Vagina (tissue), 2 donors: ENCODE data around the gene TEKT3. TPM values are rescaled to one million over a fixed set of nuclear protein-coding genes. Genes with fewer than 3 reads are reported as not detected.

ENCODE experiments used
- DNase-seq, 2 donors: peaks; one replicate each; pipeline ENCODE4 v3.0.0-alpha.2; 2017; ENCODE audit errors: extremely low spot score in 2 of 2
- H3K27ac ChIP-seq: fragments of 200-600 bp; sonication (generic); one replicate; pipeline ENCODE4 v1.5.1; 2019
- H3K27me3 ChIP-seq: fragments of 200-600 bp; sonication (generic); one replicate; pipeline ENCODE4 v1.5.1; 2019
- H3K36me3 ChIP-seq, 2 donors: fragments of 200-600 bp; sonication (generic); one replicate each; pipeline ENCODE4 v1.5.1; 2017 to 2019
- H3K4me1 ChIP-seq: fragments of 200-600 bp; sonication (generic); one replicate; pipeline ENCODE4 v1.5.1; 2019
- H3K4me3 ChIP-seq, 2 donors: fragments of 200-600 bp; sonication (generic); 1 replicate in 1 of 2; 2 replicates in 1 of 2; pipeline ENCODE4 v1.5.1; 2016 to 2019
- H3K9me3 ChIP-seq: fragments of 200-600 bp; sonication (generic); one replicate; pipeline ENCODE4 v1.5.1; 2019
- CTCF ChIP-seq, 3 experiments: fragments of 450-650 bp in 2 of 3; fragments of 200-600 bp in 1 of 3; sonication (generic) in 1 of 3; IDR thresholded peaks; one replicate each; pipeline ENCODE4 v1.5.1; 2017 to 2019; ENCODE audit warnings: antibody characterized with exemption in 3 of 3, mild to moderate bottlenecking in 2 of 3, moderate library complexity in 2 of 3
- POLR2A ChIP-seq, 2 donors: fragments of 450-650 bp; IDR thresholded peaks; one replicate each; pipeline ENCODE4 v1.6.1; 2017; ENCODE audit warnings: antibody characterized with exemption in 2 of 2, mild to moderate bottlenecking in 2 of 2, moderate library complexity in 2 of 2
- POLR2AphosphoS5 ChIP-seq, 2 donors: sonication (generic); formaldehyde crosslinking; IDR thresholded peaks; one replicate each; pipeline ENCODE4 v1.9.0; 2017; ENCODE audit warnings: antibody characterized with exemption in 2 of 2, mild to moderate bottlenecking in 2 of 2, low read depth in 1 of 2; ENCODE audit not compliant: insufficient read depth in 1 of 2
- intact Hi-C: fragments of 100-400 bp; cut with DNase I; formaldehyde crosslinking; loops from one replicate; pipeline ENCODE4 v1.15.1; 2023
- total RNA-seq: library from RNA; depleted of rRNA; stranded (reverse); fragments of >200 nt; gene quantifications from one replicate; pipeline ENCODE4 v1.2.3, GENCODE V29; 2016

TEKT3 gene
- total RNA-seq, 1 donor from 2014 or later = not detected

GRCh38 chr17:15346066-15346595 is 4.7 kb upstream of the TEKT3 start:
- peaks cover 15% of the 10 kb centered on the region for H3K4me1 ChIP-seq
- intact Hi-C loops = no loop called here
- H3K4me3 ChIP-seq = no peak overlapping the region
- H3K27me3 ChIP-seq = no peaks in the 10 kb centered on the region
- no peak for DNase-seq
- no peak for TF ChIP-seq CTCF (IDR thresholded peaks at IDR 0.05)
- TF ChIP-seq POLR2A (IDR thresholded peaks at IDR 0.05) = no peak
- TF ChIP-seq POLR2AphosphoS5 (IDR thresholded peaks at IDR 0.05; ENCODE audit: insufficient read depth in 1 of 2, low read depth in 1 of 2) = no peak
- H3K9me3 ChIP-seq = no peaks in the 10 kb centered on the region
- H3K36me3 ChIP-seq = no peaks in the 10 kb centered on the region
- H3K27ac ChIP-seq = no peak overlapping the region

GRCh38 chr17:15343749-15344148 is 2.4 kb upstream of the TEKT3 start:
- Histone ChIP-seq H3K27me3 (no peaks in the 10 kb centered on the region), H3K27ac (no peak overlapping the region), H3K4me3 (no peak overlapping the region), H3K9me3 (no peaks in the 10 kb centered on the region), H3K4me1 (peaks cover 14% of the 10 kb centered on the region), H3K36me3 (no peaks in the 10 kb centered on the region)
- TF ChIP-seq POLR2AphosphoS5 (IDR thresholded peaks at IDR 0.05; ENCODE audit: insufficient read depth in 1 of 2, low read depth in 1 of 2) = no peak
- no peak for TF ChIP-seq CTCF (IDR thresholded peaks at IDR 0.05)
- no peak for TF ChIP-seq POLR2A (IDR thresholded peaks at IDR 0.05)
- no peak for DNase-seq
- intact Hi-C loops = no loop called here

GRCh38 chr17:15342460-15342859 is 1.1 kb upstream of the TEKT3 start:
- DNase-seq = no peak
- Histone ChIP-seq H3K36me3 (no peaks in the 10 kb centered on the region), H3K27me3 (no peaks in the 10 kb centered on the region), H3K4me1 (peaks cover 14% of the 10 kb centered on the region), H3K4me3 (no peak overlapping the region), H3K27ac (no peak overlapping the region), H3K9me3 (no peaks in the 10 kb centered on the region)
- TF ChIP-seq POLR2AphosphoS5 (IDR thresholded peaks at IDR 0.05; ENCODE audit: insufficient read depth in 1 of 2, low read depth in 1 of 2) (no peak), CTCF (IDR thresholded peaks at IDR 0.05) (no peak), POLR2A (IDR thresholded peaks at IDR 0.05) (no peak)
- intact Hi-C loops = no loop called here

- H3K4me1 ChIP-seq = peaks cover 14% of the 10 kb centered on the region
- DNase-seq = no peak
- H3K27me3 ChIP-seq = no peaks in the 10 kb centered on the region
- no peaks in the 10 kb centered on the region for H3K9me3 ChIP-seq
- peak overlapping the region; percentile 46 to 61 for H3K4me3 ChIP-seq
- intact Hi-C loops = no loop called here
- H3K36me3 ChIP-seq = no peaks in the 10 kb centered on the region
- no peak overlapping the region for H3K27ac ChIP-seq
- TF ChIP-seq POLR2AphosphoS5 (IDR thresholded peaks at IDR 0.05; ENCODE audit: insufficient read depth in 1 of 2, low read depth in 1 of 2) (no peak), CTCF (IDR thresholded peaks at IDR 0.05) (no peak), POLR2A (IDR thresholded peaks at IDR 0.05) (no peak)
Measured at GRCh38 chr17:15341966-15342365, 569 bp upstream of the TEKT3 start.

GRCh38 chr17:15340966-15341365 is 431 bp downstream of the TEKT3 start:
- H3K4me1 ChIP-seq = peaks cover 14% of the 10 kb centered on the region
- DNase-seq = no peak
- intact Hi-C loops = no loop called here
- no peaks in the 10 kb centered on the region for H3K36me3 ChIP-seq
- TF ChIP-seq CTCF (IDR thresholded peaks at IDR 0.05) = no peak
- no peak for TF ChIP-seq POLR2A (IDR thresholded peaks at IDR 0.05)
- TF ChIP-seq POLR2AphosphoS5 (IDR thresholded peaks at IDR 0.05; ENCODE audit: insufficient read depth in 1 of 2, low read depth in 1 of 2) = no peak
- no peak overlapping the region for H3K27ac ChIP-seq
- no peaks in the 10 kb centered on the region for H3K27me3 ChIP-seq
- no peaks in the 10 kb centered on the region for H3K9me3 ChIP-seq
- H3K4me3 ChIP-seq = peak overlapping the region; percentile 46 to 61
